GM18505 (cell line): ENCODE results near the gene ATXN3L.

Experiments
- ATAC-seq: cut with Tn5 transposase; IDR thresholded peaks from one replicate; pipeline ENCODE4 v1.9.1; 2021; ENCODE audit not compliant: unreplicated experiment
- POLR2A ChIP-seq: IDR thresholded peaks from 4 replicates; pipeline ENCODE4 v1.6.1; 2011; ENCODE audit warnings: borderline replicate concordance; ENCODE audit not compliant: insufficient read depth, insufficient read length; ENCODE audit errors: extremely low read depth

Gene ATXN3L

GRCh38 chrX:13319953-13320352 lies at the start of gene ATXN3L:
TSS of gene ATXN3L (minus strand) at chrX:13320053. CDS start at chrX:13319934, 119 bp downstream.
- ATAC-seq = no peak
- no peak for TF ChIP-seq POLR2A

- no peak for TF ChIP-seq POLR2A
- no peak for ATAC-seq
These were observed 49.6 kb upstream of the ATXN3L start for GRCh38 chrX:13369256-13370030.

- no peak for ATAC-seq
- TF ChIP-seq POLR2A = no peak
These were observed 48.1 kb upstream of the ATXN3L start for GRCh38 chrX:13367950-13368349.

- TF ChIP-seq POLR2A = no peak
- no peak for ATAC-seq
These were observed 46.8 kb upstream of the ATXN3L start for GRCh38 chrX:13366698-13367097.

GRCh38 chrX:13365161-13365560 lies 45.3 kb upstream of the ATXN3L start:
- no peak for ATAC-seq
- no peak for TF ChIP-seq POLR2A

- ATAC-seq = no peak
- TF ChIP-seq POLR2A = no peak
These were observed 44.5 kb upstream of the ATXN3L start for GRCh38 chrX:13364230-13364857.

- TF ChIP-seq POLR2A = no peak
- no peak for ATAC-seq
These were observed 40.3 kb upstream of the ATXN3L start for GRCh38 chrX:13360146-13360545.

GRCh38 chrX:13357925-13358324 lies 38.1 kb upstream of the ATXN3L start:
- no peak for ATAC-seq

GRCh38 chrX:13346646-13347045 lies 26.8 kb upstream of the ATXN3L start:
- no peak for TF ChIP-seq POLR2A
- no peak for ATAC-seq

More at GRCh38 chrX:13357925-13358324, 38.1 kb upstream of the ATXN3L start:
- TF ChIP-seq POLR2A = no peak

- TF ChIP-seq POLR2A = no peak
- no peak for ATAC-seq
These were observed 25.6 kb upstream of the ATXN3L start for GRCh38 chrX:13345438-13345837.

- no peak for TF ChIP-seq POLR2A
- ATAC-seq = no peak
These were observed 25.2 kb upstream of the ATXN3L start for GRCh38 chrX:13345037-13345436.

- TF ChIP-seq POLR2A = no peak
- no peak for ATAC-seq
These were observed 21.7 kb upstream of the ATXN3L start for GRCh38 chrX:13341491-13342101.

GRCh38 chrX:13340182-13340791 lies 20.4 kb upstream of the ATXN3L start:
- ATAC-seq = no peak
- TF ChIP-seq POLR2A = no peak
